Urinary bladder (tissue), 4 donors: ENCODE data around the gene CDC42BPA. TPM values are rescaled to one million over a fixed set of nuclear protein-coding genes. Genes with fewer than 3 reads are reported as not detected.
"Not testable (repeated sequence)": the region's sequence is repeated elsewhere in the genome, so short reads cannot be mapped to it uniquely, and the experiment has no call there.

ENCODE experiments used
- DNase-seq: peaks from one replicate; pipeline ENCODE4 v3.0.0-alpha.2; 2015; ENCODE audit errors: extremely low spot score
- H3K27ac ChIP-seq: one replicate; pipeline ENCODE4 v1.5.1; 2013; ENCODE audit warnings: low read depth, mild to moderate bottlenecking, moderate library complexity
- H3K36me3 ChIP-seq: one replicate; pipeline ENCODE4 v1.6.1; 2013; ENCODE audit warnings: mild to moderate bottlenecking, moderate library complexity; ENCODE audit not compliant: insufficient read depth
- H3K4me1 ChIP-seq: one replicate; pipeline ENCODE4 v1.6.1; 2013; ENCODE audit warnings: mild to moderate bottlenecking, moderate library complexity; ENCODE audit not compliant: insufficient read depth
- H3K4me3 ChIP-seq: one replicate; pipeline ENCODE4 v1.5.1; 2013; ENCODE audit warnings: low read depth, low read length
- WGBS: extraction: QIAGEN DNeasy Blood & Tissue Kit; methylation state at CpG from one replicate; pipeline ENCODE4 v1.1.7; 2013; 5-methylcytosine and 5-hydroxymethylcytosine counted together
- polyA plus RNA-seq: library from polyadenylated mRNA; stranded (reverse); fragments of 200-250 nt; gene quantifications from one replicate; pipeline ENCODE4 v1.2.3, GENCODE V29; 2013
- total RNA-seq: library from RNA; depleted of rRNA; stranded (reverse); fragments of >200 nt; gene quantifications from one replicate; pipeline ENCODE4 v1.2.3, GENCODE V29; 2014
- donor health status: healthy with polysubstance abuse.
- donor health status: healthy.

Gene CDC42BPA
- total and polyA plus RNA-seq, 2 donors = 36.6 to 194 TPM

DNA sequence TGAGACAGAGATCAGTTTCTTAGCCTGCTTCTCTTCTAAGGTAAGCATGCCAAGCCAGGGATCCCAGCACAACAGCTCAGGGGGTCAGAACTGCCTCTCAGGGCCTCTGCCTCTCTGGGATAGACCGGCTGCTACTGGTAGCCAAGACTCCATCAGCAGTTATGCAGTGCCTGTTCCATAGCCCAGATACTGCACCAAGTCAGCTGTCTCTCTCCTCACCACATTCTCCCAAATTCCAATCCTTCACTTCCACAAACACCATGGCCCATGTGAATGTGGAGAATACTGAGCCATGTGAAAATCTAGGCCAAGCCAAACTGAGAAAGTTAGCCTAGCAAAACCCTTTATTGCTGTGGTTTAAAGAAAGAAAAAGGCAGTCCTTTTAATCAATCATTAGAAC, 37.5 kb downstream of the CDC42BPA start:
- H3K36me3 ChIP-seq = no peaks in the 10 kb centered on the region
- H3K4me1 ChIP-seq = no peaks in the 10 kb centered on the region
- DNase-seq = no peak
- H3K27ac ChIP-seq = no peak overlapping the region
- WGBS = 95% methylated on average over 1 of the region's 1 CpG
- no peak overlapping the region for H3K4me3 ChIP-seq

GRCh38 chr1:227276156-227276693, 42.1 kb downstream of the CDC42BPA start:
- H3K4me1 ChIP-seq = not testable (repeated sequence)
- 98% methylated on average over 44 of the region's 44 CpGs for WGBS

DNA sequence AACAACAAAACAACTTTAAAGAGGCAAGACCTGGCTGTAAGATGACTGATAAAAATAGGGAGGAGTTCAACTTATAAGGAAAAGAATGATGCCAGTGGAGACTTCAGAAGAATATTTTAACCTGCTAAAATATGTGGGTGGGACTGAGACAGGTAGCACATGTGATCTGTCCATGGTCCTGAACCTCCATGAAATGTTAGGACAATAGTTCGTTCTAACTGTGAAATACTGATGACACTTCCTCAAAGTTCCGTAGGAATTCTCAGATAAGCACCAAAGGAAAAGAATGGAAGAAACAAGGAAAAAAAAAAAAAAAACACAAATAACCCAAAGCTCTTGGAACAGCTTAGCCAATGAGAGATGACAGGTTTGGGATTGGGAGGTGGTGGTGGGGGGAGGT, 44.7 kb downstream of the CDC42BPA start:
- Histone ChIP-seq H3K27ac (no peak overlapping the region), H3K36me3 (no peaks in the 10 kb centered on the region), H3K4me3 (no peak overlapping the region), H3K4me1 (peaks cover 2% of the 10 kb centered on the region)
- 27% methylated on average over 2 of the region's 2 CpGs for WGBS
- no peak for DNase-seq

More at GRCh38 chr1:227276156-227276693, 42.1 kb downstream of the CDC42BPA start:
- H3K4me3 ChIP-seq, DNase-seq, H3K36me3 ChIP-seq, H3K27ac ChIP-seq: not testable (repeated sequence)

GRCh38 chr1:227272428-227272827, 45.9 kb downstream of the CDC42BPA start:
- H3K4me3 ChIP-seq = no peak overlapping the region
- DNase-seq = no peak
- H3K4me1 ChIP-seq = peaks cover 2% of the 10 kb centered on the region
- H3K27ac ChIP-seq = no peak overlapping the region
- no peaks in the 10 kb centered on the region for H3K36me3 ChIP-seq

DNA sequence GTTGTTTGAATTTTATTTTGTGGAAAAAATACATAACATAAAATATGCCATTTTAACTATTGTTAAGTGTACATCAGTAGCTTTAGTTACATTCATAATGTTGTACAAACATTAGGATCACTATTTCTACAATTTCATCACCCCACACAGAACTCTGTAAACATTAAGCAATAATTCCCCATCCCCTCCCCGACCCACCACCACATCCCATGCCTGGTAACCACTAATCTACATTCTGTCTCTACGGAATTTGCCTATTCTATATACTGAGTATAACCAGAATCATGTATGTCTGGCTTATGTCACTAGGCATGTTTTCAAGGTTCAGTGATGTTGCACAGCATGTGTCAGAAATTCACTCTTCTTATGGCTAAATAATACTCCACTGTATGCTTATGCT, 47.7 kb downstream of the CDC42BPA start:
- H3K4me1 ChIP-seq = peaks cover 2% of the 10 kb centered on the region
- DNase-seq = no peak
- WGBS = 67% methylated on average over 2 of the region's 2 CpGs
- no peak overlapping the region for H3K27ac ChIP-seq
- no peak overlapping the region for H3K4me3 ChIP-seq
- H3K36me3 ChIP-seq = no peaks in the 10 kb centered on the region

GRCh38 chr1:227268943-227269342, 49.3 kb downstream of the CDC42BPA start:
- WGBS = 24% methylated on average over 1 of the region's 1 CpG
- DNase-seq = no peak
- Histone ChIP-seq H3K4me1 (peaks cover 2% of the 10 kb centered on the region), H3K27ac (no peak overlapping the region), H3K4me3 (no peak overlapping the region), H3K36me3 (no peaks in the 10 kb centered on the region)

- Histone ChIP-seq H3K4me1 (peaks cover 2% of the 10 kb centered on the region), H3K36me3 (no peaks in the 10 kb centered on the region), H3K4me3 (no peak overlapping the region), H3K27ac (no peak overlapping the region)
- WGBS = 77% methylated on average over 3 of the region's 3 CpGs
- DNase-seq = no peak
These were observed 52.4 kb downstream of the CDC42BPA start for GRCh38 chr1:227265891-227266290.

- Histone ChIP-seq H3K4me3 (no peak overlapping the region), H3K36me3 (no peaks in the 10 kb centered on the region), H3K27ac (no peak overlapping the region), H3K4me1 (no peaks in the 10 kb centered on the region)
- no peak for DNase-seq
- 86% methylated on average over 1 of the region's 1 CpG for WGBS
These were observed 54.4 kb downstream of the CDC42BPA start for GRCh38 chr1:227263869-227264268.

- H3K27ac ChIP-seq = no peak overlapping the region
- H3K36me3 ChIP-seq = no peaks in the 10 kb centered on the region
- no peak overlapping the region for H3K4me3 ChIP-seq
- no peak for DNase-seq
- WGBS = 92% methylated on average over 2 of the region's 2 CpGs
- no peaks in the 10 kb centered on the region for H3K4me1 ChIP-seq
These were observed 56.8 kb downstream of the CDC42BPA start for GRCh38 chr1:227261501-227261900.

GRCh38 chr1:227260433-227260832, 57.9 kb downstream of the CDC42BPA start:
- H3K4me3 ChIP-seq = no peak overlapping the region
- 92% methylated on average over 2 of the region's 2 CpGs for WGBS
- no peak overlapping the region for H3K27ac ChIP-seq
- DNase-seq = no peak
- H3K4me1 ChIP-seq = no peaks in the 10 kb centered on the region
- no peaks in the 10 kb centered on the region for H3K36me3 ChIP-seq

GRCh38 chr1:227257964-227258363, 60.3 kb downstream of the CDC42BPA start:
- Histone ChIP-seq H3K27ac (no peak overlapping the region), H3K36me3 (no peaks in the 10 kb centered on the region), H3K4me1 (no peaks in the 10 kb centered on the region), H3K4me3 (no peak overlapping the region)
- no peak for DNase-seq
- 91% methylated on average over 7 of the region's 7 CpGs for WGBS

DNA sequence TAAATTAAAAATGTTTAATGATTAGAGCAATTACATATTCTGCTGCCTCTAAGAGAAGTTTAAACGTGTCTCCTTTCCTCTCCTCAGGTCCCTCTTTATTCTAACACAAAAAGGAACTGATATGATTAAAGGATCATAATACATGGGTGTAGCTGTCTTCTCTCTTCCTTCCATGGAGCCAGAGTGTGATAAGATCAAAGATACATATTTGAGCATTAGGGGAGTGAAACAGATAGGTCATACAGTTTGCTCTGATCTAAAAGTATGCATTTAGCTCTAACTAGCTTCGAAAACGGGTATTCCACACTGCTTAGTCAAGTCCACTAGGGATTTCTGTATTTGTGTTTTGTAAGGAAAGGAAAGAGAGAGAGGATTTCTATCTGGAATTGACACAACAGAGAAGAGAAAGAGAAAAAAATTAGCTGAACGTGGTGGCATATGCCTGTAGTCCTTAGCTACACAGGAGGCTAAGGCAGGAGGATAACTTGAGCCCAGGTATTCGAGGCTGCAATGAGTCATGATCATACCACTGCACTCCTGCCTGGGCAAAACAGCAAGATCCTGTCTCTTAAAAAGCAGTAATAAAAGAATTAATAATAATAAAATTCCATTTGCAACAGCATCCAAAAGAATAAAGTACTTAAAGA, 63.1 kb downstream of the CDC42BPA start:
- no peaks in the 10 kb centered on the region for H3K36me3 ChIP-seq
- H3K4me1 ChIP-seq = no peaks in the 10 kb centered on the region
- no peak overlapping the region for H3K4me3 ChIP-seq
- no peak overlapping the region for H3K27ac ChIP-seq
- 67% methylated on average over 5 of the region's 5 CpGs for WGBS
- no peak for DNase-seq

GRCh38 chr1:227253065-227253464, 65.2 kb downstream of the CDC42BPA start:
- Histone ChIP-seq H3K4me3 (no peak overlapping the region), H3K27ac (no peak overlapping the region), H3K36me3 (no peaks in the 10 kb centered on the region), H3K4me1 (no peaks in the 10 kb centered on the region)
- WGBS = 97% methylated on average over 13 of the region's 13 CpGs
- no peak for DNase-seq

GRCh38 chr1:227245613-227246320, 72.5 kb downstream of the CDC42BPA start:
- Histone ChIP-seq H3K36me3 (no peaks in the 10 kb centered on the region), H3K4me3 (no peak overlapping the region), H3K4me1 (no peaks in the 10 kb centered on the region), H3K27ac (no peak overlapping the region)
- 87% methylated on average over 6 of the region's 6 CpGs for WGBS
- DNase-seq = no peak
